WTC11 (cell line): ENCODE results near the gene RUNX2. TPM values are rescaled to one million over a fixed set of nuclear protein-coding genes. Genes with fewer than 3 reads are reported as not detected.

Experiments used
- ATF3 ChIP-seq: sonication (generic); formaldehyde crosslinking; conservative IDR thresholded peaks from 2 replicates; pipeline ENCODE4 v1.8.1; 2022; ENCODE audit warnings: mild to moderate bottlenecking, missing genetic modification reagents
- CBFB ChIP-seq: sonication (generic); formaldehyde crosslinking; IDR thresholded peaks from 2 replicates; pipeline ENCODE4 v1.8.1; 2022; ENCODE audit warnings: mild to moderate bottlenecking, low read depth, missing genetic modification reagents
- CREB1 ChIP-seq: sonication (generic); formaldehyde crosslinking; IDR thresholded peaks from 2 replicates; pipeline ENCODE4 v1.8.0; 2023; ENCODE audit warnings: mild to moderate bottlenecking, missing genetic modification reagents
- CTCF ChIP-seq: fragments of 200-600 bp; IDR thresholded peaks from 2 replicates; pipeline ENCODE4 v1.8.0; 2022; ENCODE audit warnings: antibody characterized with exemption
- ELF4 ChIP-seq: sonication (generic); formaldehyde crosslinking; IDR thresholded peaks from 2 replicates; pipeline ENCODE4 v1.8.1; 2022; ENCODE audit warnings: low read depth, mild to moderate bottlenecking, moderate library complexity, missing genetic modification reagents
- HMGXB4 ChIP-seq: sonication (generic); formaldehyde crosslinking; IDR thresholded peaks from 2 replicates; pipeline ENCODE4 v1.8.1; 2023; ENCODE audit warnings: mild to moderate bottlenecking, moderate library complexity, missing genetic modification reagents
- IRF2 ChIP-seq: sonication (generic); formaldehyde crosslinking; IDR thresholded peaks from 2 replicates; pipeline ENCODE4 v1.8.0; 2022; ENCODE audit warnings: low read depth, missing genetic modification reagents, borderline replicate concordance
- KAT7 ChIP-seq: sonication (generic); formaldehyde crosslinking; IDR thresholded peaks from 2 replicates; pipeline ENCODE4 v1.8.1; 2023; ENCODE audit warnings: missing genetic modification reagents, mild to moderate bottlenecking, borderline replicate concordance
- NFYB ChIP-seq: sonication (generic); formaldehyde crosslinking; conservative IDR thresholded peaks from 2 replicates; pipeline ENCODE4 v1.8.0; 2022; ENCODE audit warnings: low read depth, missing genetic modification reagents
- PRRX2 ChIP-seq: fragments of 250-450 bp; sonication (Bioruptor Pico); IDR thresholded peaks from 2 replicates; pipeline ENCODE4 v1.8.0; 2021; ENCODE audit warnings: mild to moderate bottlenecking
- RELA ChIP-seq: sonication (generic); formaldehyde crosslinking; IDR thresholded peaks from 2 replicates; pipeline ENCODE4 v1.8.1; 2022; ENCODE audit warnings: missing genetic modification reagents, mild to moderate bottlenecking, borderline replicate concordance
- SMAD3 ChIP-seq: sonication (generic); formaldehyde crosslinking; IDR thresholded peaks from 2 replicates; pipeline ENCODE4 v1.8.0; 2022; ENCODE audit warnings: missing genetic modification reagents, mild to moderate bottlenecking, borderline replicate concordance
- SP1 ChIP-seq: sonication (generic); formaldehyde crosslinking; conservative IDR thresholded peaks from 2 replicates; pipeline ENCODE4 v1.8.1; 2022; ENCODE audit warnings: missing genetic modification reagents
- TCF7 ChIP-seq: sonication (generic); formaldehyde crosslinking; IDR thresholded peaks from 2 replicates; pipeline ENCODE4 v1.8.0; 2022; ENCODE audit warnings: mild to moderate bottlenecking, low read depth, missing genetic modification reagents, moderate library complexity
- ZBTB21 ChIP-seq: sonication (generic); formaldehyde crosslinking; IDR thresholded peaks from 2 replicates; pipeline ENCODE4 v1.8.1; 2023; ENCODE audit warnings: mild to moderate bottlenecking, missing genetic modification reagents, borderline replicate concordance
- ZMAT4 ChIP-seq: fragments of 250-450 bp; sonication (Bioruptor Pico); IDR thresholded peaks from 2 replicates; pipeline ENCODE4 v1.9.0; 2021; ENCODE audit warnings: mild to moderate bottlenecking
- ZNF121 ChIP-seq: sonication (generic); formaldehyde crosslinking; IDR thresholded peaks from 2 replicates; pipeline ENCODE4 v1.8.0; 2023; ENCODE audit warnings: missing genetic modification reagents
- ZNF138 ChIP-seq: sonication (generic); formaldehyde crosslinking; conservative IDR thresholded peaks from 2 replicates; pipeline ENCODE4 v1.8.1; 2022; ENCODE audit warnings: mild to moderate bottlenecking, moderate library complexity, missing genetic modification reagents
- total RNA-seq: library from RNA; stranded (reverse); gene quantifications from 3 replicates; pipeline ENCODE4 v1.2.3, GENCODE V29; 2021
- TF ChIP-seq, protein P1 (sequence below): sonication (generic); formaldehyde crosslinking; conservative IDR thresholded peaks from 2 replicates; pipeline ENCODE4 v1.8.1; 2023; ENCODE audit warnings: mild to moderate bottlenecking, low read depth, missing genetic modification reagents, moderate library complexity
- TF ChIP-seq, protein P2 (sequence below): sonication (generic); formaldehyde crosslinking; IDR thresholded peaks from 2 replicates; pipeline ENCODE4 v1.8.1; 2023; ENCODE audit warnings: mild to moderate bottlenecking, missing genetic modification reagents, moderate library complexity
- TF ChIP-seq, protein P3 (sequence below): sonication (generic); formaldehyde crosslinking; IDR thresholded peaks from 2 replicates; pipeline ENCODE4 v1.8.0; 2023; ENCODE audit warnings: mild to moderate bottlenecking, missing genetic modification reagents
- TF ChIP-seq, protein P4 (sequence below): sonication (generic); formaldehyde crosslinking; IDR thresholded peaks from 2 replicates; pipeline ENCODE4 v1.8.0; 2023; ENCODE audit warnings: missing genetic modification reagents
- TF ChIP-seq, protein P5 (sequence below): sonication (generic); formaldehyde crosslinking; IDR thresholded peaks from 2 replicates; pipeline ENCODE4 v1.8.1; 2023; ENCODE audit warnings: mild to moderate bottlenecking, missing genetic modification reagents
- TF ChIP-seq, protein P6 (sequence below): sonication (generic); formaldehyde crosslinking; IDR thresholded peaks from 2 replicates; pipeline ENCODE4 v1.8.1; 2023; ENCODE audit warnings: mild to moderate bottlenecking, missing genetic modification reagents, moderate library complexity

The RUNX2 gene
- total RNA-seq, 1 experiment from 2014 or later, result 0.28 TPM

- TF ChIP-seq, protein P1, sequence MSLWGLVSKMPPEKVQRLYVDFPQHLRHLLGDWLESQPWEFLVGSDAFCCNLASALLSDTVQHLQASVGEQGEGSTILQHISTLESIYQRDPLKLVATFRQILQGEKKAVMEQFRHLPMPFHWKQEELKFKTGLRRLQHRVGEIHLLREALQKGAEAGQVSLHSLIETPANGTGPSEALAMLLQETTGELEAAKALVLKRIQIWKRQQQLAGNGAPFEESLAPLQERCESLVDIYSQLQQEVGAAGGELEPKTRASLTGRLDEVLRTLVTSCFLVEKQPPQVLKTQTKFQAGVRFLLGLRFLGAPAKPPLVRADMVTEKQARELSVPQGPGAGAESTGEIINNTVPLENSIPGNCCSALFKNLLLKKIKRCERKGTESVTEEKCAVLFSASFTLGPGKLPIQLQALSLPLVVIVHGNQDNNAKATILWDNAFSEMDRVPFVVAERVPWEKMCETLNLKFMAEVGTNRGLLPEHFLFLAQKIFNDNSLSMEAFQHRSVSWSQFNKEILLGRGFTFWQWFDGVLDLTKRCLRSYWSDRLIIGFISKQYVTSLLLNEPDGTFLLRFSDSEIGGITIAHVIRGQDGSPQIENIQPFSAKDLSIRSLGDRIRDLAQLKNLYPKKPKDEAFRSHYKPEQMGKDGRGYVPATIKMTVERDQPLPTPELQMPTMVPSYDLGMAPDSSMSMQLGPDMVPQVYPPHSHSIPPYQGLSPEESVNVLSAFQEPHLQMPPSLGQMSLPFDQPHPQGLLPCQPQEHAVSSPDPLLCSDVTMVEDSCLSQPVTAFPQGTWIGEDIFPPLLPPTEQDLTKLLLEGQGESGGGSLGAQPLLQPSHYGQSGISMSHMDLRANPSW, result no peak
- TF ChIP-seq IRF2 (CRISPR knock-in tag), result no peak
- no peak; the same call in 1 of the 2 replicates for TF ChIP-seq HMGXB4 (CRISPR knock-in tag)
- TF ChIP-seq SP1 (CRISPR knock-in tag), result peak; percentile 83
- TF ChIP-seq ELF4 (CRISPR knock-in tag), result no peak
- TF ChIP-seq CREB1 (CRISPR knock-in tag), result no peak
- TF ChIP-seq CTCF, result no peak
- no peak for TF ChIP-seq ZBTB21 (CRISPR knock-in tag)
- no peak for TF ChIP-seq ZMAT4 (CRISPR knock-in tag)
- no peak for TF ChIP-seq KAT7 (CRISPR knock-in tag)
- no peak for TF ChIP-seq NFYB (CRISPR knock-in tag)
- TF ChIP-seq, protein P2, sequence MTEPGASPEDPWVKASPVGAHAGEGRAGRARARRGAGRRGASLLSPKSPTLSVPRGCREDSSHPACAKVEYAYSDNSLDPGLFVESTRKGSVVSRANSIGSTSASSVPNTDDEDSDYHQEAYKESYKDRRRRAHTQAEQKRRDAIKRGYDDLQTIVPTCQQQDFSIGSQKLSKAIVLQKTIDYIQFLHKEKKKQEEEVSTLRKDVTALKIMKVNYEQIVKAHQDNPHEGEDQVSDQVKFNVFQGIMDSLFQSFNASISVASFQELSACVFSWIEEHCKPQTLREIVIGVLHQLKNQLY, result no peak
- TF ChIP-seq TCF7 (CRISPR knock-in tag), result no peak
- no peak for TF ChIP-seq PRRX2
- 0 out of 2 replicates have a peak, but pooled peaks have one; percentile 52 for TF ChIP-seq ZNF121
- TF ChIP-seq, protein P3, sequence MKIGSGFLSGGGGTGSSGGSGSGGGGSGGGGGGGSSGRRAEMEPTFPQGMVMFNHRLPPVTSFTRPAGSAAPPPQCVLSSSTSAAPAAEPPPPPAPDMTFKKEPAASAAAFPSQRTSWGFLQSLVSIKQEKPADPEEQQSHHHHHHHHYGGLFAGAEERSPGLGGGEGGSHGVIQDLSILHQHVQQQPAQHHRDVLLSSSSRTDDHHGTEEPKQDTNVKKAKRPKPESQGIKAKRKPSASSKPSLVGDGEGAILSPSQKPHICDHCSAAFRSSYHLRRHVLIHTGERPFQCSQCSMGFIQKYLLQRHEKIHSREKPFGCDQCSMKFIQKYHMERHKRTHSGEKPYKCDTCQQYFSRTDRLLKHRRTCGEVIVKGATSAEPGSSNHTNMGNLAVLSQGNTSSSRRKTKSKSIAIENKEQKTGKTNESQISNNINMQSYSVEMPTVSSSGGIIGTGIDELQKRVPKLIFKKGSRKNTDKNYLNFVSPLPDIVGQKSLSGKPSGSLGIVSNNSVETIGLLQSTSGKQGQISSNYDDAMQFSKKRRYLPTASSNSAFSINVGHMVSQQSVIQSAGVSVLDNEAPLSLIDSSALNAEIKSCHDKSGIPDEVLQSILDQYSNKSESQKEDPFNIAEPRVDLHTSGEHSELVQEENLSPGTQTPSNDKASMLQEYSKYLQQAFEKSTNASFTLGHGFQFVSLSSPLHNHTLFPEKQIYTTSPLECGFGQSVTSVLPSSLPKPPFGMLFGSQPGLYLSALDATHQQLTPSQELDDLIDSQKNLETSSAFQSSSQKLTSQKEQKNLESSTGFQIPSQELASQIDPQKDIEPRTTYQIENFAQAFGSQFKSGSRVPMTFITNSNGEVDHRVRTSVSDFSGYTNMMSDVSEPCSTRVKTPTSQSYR (CRISPR knock-in tag), result peak; percentile 47; the same call in 1 of the 2 replicates
- TF ChIP-seq SMAD3, result 0 out of 2 replicates have a peak, but pooled peaks have one; percentile 37
- TF ChIP-seq CBFB (CRISPR knock-in tag), result no peak
- no peak for TF ChIP-seq ZNF138 (CRISPR knock-in tag)
- TF ChIP-seq, protein P4, sequence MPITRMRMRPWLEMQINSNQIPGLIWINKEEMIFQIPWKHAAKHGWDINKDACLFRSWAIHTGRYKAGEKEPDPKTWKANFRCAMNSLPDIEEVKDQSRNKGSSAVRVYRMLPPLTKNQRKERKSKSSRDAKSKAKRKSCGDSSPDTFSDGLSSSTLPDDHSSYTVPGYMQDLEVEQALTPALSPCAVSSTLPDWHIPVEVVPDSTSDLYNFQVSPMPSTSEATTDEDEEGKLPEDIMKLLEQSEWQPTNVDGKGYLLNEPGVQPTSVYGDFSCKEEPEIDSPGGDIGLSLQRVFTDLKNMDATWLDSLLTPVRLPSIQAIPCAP (CRISPR knock-in tag), result peak; percentile 75; the same call in 1 of the 2 replicates
- TF ChIP-seq ATF3, result no peak
- no peak for TF ChIP-seq RELA (CRISPR knock-in tag)
- TF ChIP-seq, protein P5, sequence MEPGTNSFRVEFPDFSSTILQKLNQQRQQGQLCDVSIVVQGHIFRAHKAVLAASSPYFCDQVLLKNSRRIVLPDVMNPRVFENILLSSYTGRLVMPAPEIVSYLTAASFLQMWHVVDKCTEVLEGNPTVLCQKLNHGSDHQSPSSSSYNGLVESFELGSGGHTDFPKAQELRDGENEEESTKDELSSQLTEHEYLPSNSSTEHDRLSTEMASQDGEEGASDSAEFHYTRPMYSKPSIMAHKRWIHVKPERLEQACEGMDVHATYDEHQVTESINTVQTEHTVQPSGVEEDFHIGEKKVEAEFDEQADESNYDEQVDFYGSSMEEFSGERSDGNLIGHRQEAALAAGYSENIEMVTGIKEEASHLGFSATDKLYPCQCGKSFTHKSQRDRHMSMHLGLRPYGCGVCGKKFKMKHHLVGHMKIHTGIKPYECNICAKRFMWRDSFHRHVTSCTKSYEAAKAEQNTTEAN (CRISPR knock-in tag), result no peak
- TF ChIP-seq, protein P6, sequence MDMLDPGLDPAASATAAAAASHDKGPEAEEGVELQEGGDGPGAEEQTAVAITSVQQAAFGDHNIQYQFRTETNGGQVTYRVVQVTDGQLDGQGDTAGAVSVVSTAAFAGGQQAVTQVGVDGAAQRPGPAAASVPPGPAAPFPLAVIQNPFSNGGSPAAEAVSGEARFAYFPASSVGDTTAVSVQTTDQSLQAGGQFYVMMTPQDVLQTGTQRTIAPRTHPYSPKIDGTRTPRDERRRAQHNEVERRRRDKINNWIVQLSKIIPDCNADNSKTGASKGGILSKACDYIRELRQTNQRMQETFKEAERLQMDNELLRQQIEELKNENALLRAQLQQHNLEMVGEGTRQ (CRISPR knock-in tag), result peak; percentile 42; the same call in 1 of the 2 replicates
Measured at GRCh38 chr6:45377554-45378333, 49.6 kb downstream of the RUNX2 start, which contains the start of gene SUPT3H (continued).
